SIG-M5 treated with dmso at 0.1 percent for 504 hours (cell line): ENCODE data around the gene TUSC7.

Experiments used
- DNase-seq: peaks from one replicate; lab custom pipeline; 2025; ENCODE audit not compliant: unreplicated experiment; lab: John Stamatoyannopoulos, UW

The TUSC7 gene

GRCh38 chr3:116709479-116709878, at the start of gene TUSC7:
Gene TUSC7, plus strand, starts transcription at chr3:116709779.
- no peak for DNase-seq

GRCh38 chr3:116661196-116661595, 48.4 kb upstream of the TUSC7 start:
- DNase-seq = no peak

GRCh38 chr3:116663161-116664110, 46.1 kb upstream of the TUSC7 start:
- no peak for DNase-seq

- no peak for DNase-seq
These were observed 42.3 kb upstream of the TUSC7 start for GRCh38 chr3:116667324-116667723.

- no peak for DNase-seq
These were observed 41.8 kb upstream of the TUSC7 start for GRCh38 chr3:116667791-116668190.

- no peak for DNase-seq
These were observed 40.0 kb upstream of the TUSC7 start for GRCh38 chr3:116669576-116669975.

GRCh38 chr3:116671151-116671550, 38.4 kb upstream of the TUSC7 start:
- DNase-seq = no peak

GRCh38 chr3:116678853-116679252, 30.7 kb upstream of the TUSC7 start:
- DNase-seq = no peak

- no peak for DNase-seq
These were observed 18.5 kb upstream of the TUSC7 start for GRCh38 chr3:116691041-116691440.

GRCh38 chr3:116701070-116701469, 8.5 kb upstream of the TUSC7 start:
- no peak for DNase-seq

GRCh38 chr3:116702334-116702733, 7.2 kb upstream of the TUSC7 start:
- no peak for DNase-seq

GRCh38 chr3:116707531-116707930, 2.0 kb upstream of the TUSC7 start:
- no peak for DNase-seq

GRCh38 chr3:116716490-116716889, 6.9 kb downstream of the TUSC7 start:
- no peak for DNase-seq

- DNase-seq = no peak
These were observed 8.0 kb downstream of the TUSC7 start for GRCh38 chr3:116717566-116717965.

GRCh38 chr3:116728454-116728853, 18.9 kb downstream of the TUSC7 start:
- no peak for DNase-seq

GRCh38 chr3:116734243-116734642, 24.7 kb downstream of the TUSC7 start:
- DNase-seq = no peak

GRCh38 chr3:116739678-116740077, 30.1 kb downstream of the TUSC7 start:
- no peak for DNase-seq

GRCh38 chr3:116740293-116740692, 30.7 kb downstream of the TUSC7 start:
- no peak for DNase-seq

- DNase-seq = no peak
These were observed 31.9 kb downstream of the TUSC7 start for GRCh38 chr3:116741467-116741866.

- no peak for DNase-seq
These were observed 33.5 kb downstream of the TUSC7 start for GRCh38 chr3:116743062-116743461.

GRCh38 chr3:116749388-116749787, 39.8 kb downstream of the TUSC7 start:
- no peak for DNase-seq

GRCh38 chr3:116757315-116757714, 47.7 kb downstream of the TUSC7 start:
- no peak for DNase-seq

GRCh38 chr3:116759316-116759715, 49.7 kb downstream of the TUSC7 start:
- DNase-seq = no peak
